Loucy (cell line): Measurements from ENCODE around the gene INO80C.

ENCODE experiments used
- H2AFZ ChIP-seq: fragments of 200-600 bp; sonication (generic); 2 replicates; pipeline ENCODE4 v1.6.0; 2016; ENCODE audit warnings: antibody characterized with exemption, mild to moderate bottlenecking, low read length, moderate library complexity
- H3F3A ChIP-seq: fragments of 200-600 bp; 2 replicates; pipeline ENCODE4 v1.6.0; 2016; ENCODE audit warnings: antibody characterized with exemption, low read depth, mild to moderate bottlenecking
- H3K27me3 ChIP-seq: fragments of 200-600 bp; sonication (generic); 2 replicates; pipeline ENCODE4 v1.6.1; 2014; ENCODE audit warnings: low read length, mild to moderate bottlenecking; ENCODE audit not compliant: insufficient read depth, poor library complexity, severe bottlenecking
- H3K36me3 ChIP-seq: fragments of 200-600 bp; sonication (generic); 2 replicates; pipeline ENCODE4 v1.6.1; 2016; ENCODE audit warnings: low read length; ENCODE audit not compliant: insufficient read depth
- H3K4me1 ChIP-seq: fragments of 200-600 bp; sonication (generic); 2 replicates; pipeline ENCODE4 v1.5.1; 2014; ENCODE audit warnings: low read length, mild to moderate bottlenecking; ENCODE audit not compliant: insufficient read depth, poor library complexity, severe bottlenecking
- H3K4me2 ChIP-seq: fragments of 200-600 bp; sonication (generic); 2 replicates; pipeline ENCODE4 v1.6.0; 2014; ENCODE audit warnings: antibody characterized with exemption, low read length, low read depth, mild to moderate bottlenecking; ENCODE audit not compliant: poor library complexity, severe bottlenecking
- H3K4me3 ChIP-seq: fragments of 200-600 bp; sonication (generic); 2 replicates; pipeline ENCODE4 v1.5.1; 2014; ENCODE audit warnings: low read length, mild to moderate bottlenecking, mixed read lengths; ENCODE audit not compliant: poor library complexity, severe bottlenecking
- H3K79me2 ChIP-seq: fragments of 200-600 bp; sonication (generic); 2 replicates; pipeline ENCODE4 v1.6.1; 2014; ENCODE audit warnings: low read length; ENCODE audit not compliant: insufficient read depth
- H3K9ac ChIP-seq: fragments of 200-600 bp; sonication (generic); 2 replicates; pipeline ENCODE4 v1.6.0; 2014; ENCODE audit warnings: mild to moderate bottlenecking, low read depth, low read length, moderate library complexity; ENCODE audit not compliant: poor library complexity, severe bottlenecking
- H3K9me2 ChIP-seq: fragments of 200-600 bp; sonication (generic); replicated peaks from 2 replicates; pipeline ENCODE4 v1.6.1; 2016; ENCODE audit warnings: low read depth, low read length, mixed read lengths
- H3K9me3 ChIP-seq: fragments of 200-600 bp; sonication (generic); 2 replicates; pipeline ENCODE4 v1.6.1; 2014; ENCODE audit warnings: mild to moderate bottlenecking, antibody characterized with exemption, low read length, low read depth; ENCODE audit not compliant: insufficient read depth
- H4K20me1 ChIP-seq: fragments of 200-600 bp; sonication (generic); 2 replicates; pipeline ENCODE4 v1.6.0; 2014; ENCODE audit warnings: antibody characterized with exemption, low read length, mild to moderate bottlenecking; ENCODE audit not compliant: insufficient read depth, poor library complexity, severe bottlenecking
- EZH2phosphoT487 ChIP-seq: fragments of 200-600 bp; IDR thresholded peaks from 2 replicates; pipeline ENCODE4 v1.6.1; 2018; ENCODE audit warnings: antibody characterized with exemption, mild to moderate bottlenecking, moderate library complexity, borderline replicate concordance
- TF ChIP-seq, protein P1 (sequence below): fragments of 200-600 bp; sonication (generic); conservative IDR thresholded peaks from 2 replicates; pipeline ENCODE4 v1.5.1; 2014; ENCODE audit warnings: mild to moderate bottlenecking, antibody characterized with exemption, low read length

INO80C gene

DNA sequence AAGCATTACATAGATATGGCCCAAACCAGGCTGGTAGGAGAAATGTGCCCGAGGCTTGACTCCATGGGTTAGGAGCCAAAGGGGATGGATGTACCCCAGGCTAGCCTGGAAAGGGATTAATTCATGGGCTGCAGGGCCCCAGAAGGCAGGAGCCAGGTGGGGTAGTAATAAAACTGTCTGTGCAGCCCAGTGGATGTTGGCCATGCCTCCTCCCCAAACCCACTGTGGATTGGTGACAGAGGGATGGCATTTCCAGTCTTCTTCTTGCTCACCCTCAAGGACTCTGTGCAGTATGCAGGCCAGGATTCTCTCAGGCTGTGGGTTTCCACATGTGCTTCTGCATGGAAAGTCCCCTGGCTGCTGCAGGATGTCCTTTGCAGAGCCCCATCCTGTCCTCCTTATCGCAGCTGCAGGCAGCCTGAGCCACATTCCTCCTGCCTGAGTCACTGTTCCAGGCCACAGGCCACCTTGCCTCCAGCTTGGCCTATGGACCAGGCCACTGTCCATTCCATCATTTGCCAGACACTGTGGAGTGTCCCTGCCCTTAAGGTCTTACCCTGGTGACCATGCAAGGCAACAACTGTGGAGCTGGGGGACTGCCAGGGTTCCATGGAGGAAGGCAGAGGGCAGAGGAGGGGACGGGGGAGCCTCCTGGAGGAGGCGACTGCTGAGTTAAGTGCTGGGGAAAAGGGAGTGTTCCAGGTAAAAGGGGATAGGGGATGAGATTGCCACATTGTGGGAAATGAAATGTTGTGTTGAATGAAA, 38.9 kb downstream of the INO80C start:
- Histone ChIP-seq H3K4me2 (no peak overlapping the region), H4K20me1 (no peaks in the 10 kb centered on the region), H3F3A (no peaks in the 10 kb centered on the region), H3K36me3 (no peaks in the 10 kb centered on the region), H3K79me2 (no peaks in the 10 kb centered on the region), H3K9me2 (no peaks in the 10 kb centered on the region), H3K9ac (no peak overlapping the region), H2AFZ (no peak overlapping the region), H3K27me3 (no peaks in the 10 kb centered on the region), H3K9me3 (no peaks in the 10 kb centered on the region), H3K4me3 (no peak overlapping the region), H3K4me1 (peaks cover 11% of the 10 kb centered on the region)
- TF ChIP-seq EZH2phosphoT487, result no peak
- TF ChIP-seq, protein P1, sequence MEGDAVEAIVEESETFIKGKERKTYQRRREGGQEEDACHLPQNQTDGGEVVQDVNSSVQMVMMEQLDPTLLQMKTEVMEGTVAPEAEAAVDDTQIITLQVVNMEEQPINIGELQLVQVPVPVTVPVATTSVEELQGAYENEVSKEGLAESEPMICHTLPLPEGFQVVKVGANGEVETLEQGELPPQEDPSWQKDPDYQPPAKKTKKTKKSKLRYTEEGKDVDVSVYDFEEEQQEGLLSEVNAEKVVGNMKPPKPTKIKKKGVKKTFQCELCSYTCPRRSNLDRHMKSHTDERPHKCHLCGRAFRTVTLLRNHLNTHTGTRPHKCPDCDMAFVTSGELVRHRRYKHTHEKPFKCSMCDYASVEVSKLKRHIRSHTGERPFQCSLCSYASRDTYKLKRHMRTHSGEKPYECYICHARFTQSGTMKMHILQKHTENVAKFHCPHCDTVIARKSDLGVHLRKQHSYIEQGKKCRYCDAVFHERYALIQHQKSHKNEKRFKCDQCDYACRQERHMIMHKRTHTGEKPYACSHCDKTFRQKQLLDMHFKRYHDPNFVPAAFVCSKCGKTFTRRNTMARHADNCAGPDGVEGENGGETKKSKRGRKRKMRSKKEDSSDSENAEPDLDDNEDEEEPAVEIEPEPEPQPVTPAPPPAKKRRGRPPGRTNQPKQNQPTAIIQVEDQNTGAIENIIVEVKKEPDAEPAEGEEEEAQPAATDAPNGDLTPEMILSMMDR, result no peak

DNA sequence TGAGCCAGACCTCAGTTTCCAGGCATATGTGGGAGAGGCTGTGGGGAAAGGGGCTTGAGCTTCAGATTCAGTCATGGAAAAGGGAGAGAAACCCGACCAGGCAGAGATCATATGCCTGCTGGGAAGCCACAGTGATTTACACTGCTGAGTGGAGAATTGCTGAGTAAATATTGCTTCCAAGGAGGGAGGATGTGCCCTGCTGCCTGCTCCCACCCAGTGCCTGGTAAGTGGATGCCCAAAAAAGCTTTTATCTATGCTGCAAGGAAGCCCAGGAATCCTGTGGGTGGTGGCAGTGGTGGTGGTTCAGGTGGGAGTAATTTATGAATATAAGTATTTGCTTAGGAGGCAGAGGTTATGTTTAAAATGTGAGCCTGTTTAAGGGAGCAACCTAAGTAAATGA, 39.5 kb downstream of the INO80C start:
- TF ChIP-seq, protein P1, result no peak
- no peak for TF ChIP-seq EZH2phosphoT487
- no peaks in the 10 kb centered on the region for H3K36me3 ChIP-seq
- H2AFZ ChIP-seq, result no peak overlapping the region
- peaks cover 10% of the 10 kb centered on the region for H3K4me1 ChIP-seq
- H4K20me1 ChIP-seq, result no peaks in the 10 kb centered on the region
- no peaks in the 10 kb centered on the region for H3K79me2 ChIP-seq
- no peaks in the 10 kb centered on the region for H3F3A ChIP-seq
- H3K4me2 ChIP-seq, result no peak overlapping the region
- no peak overlapping the region for H3K9ac ChIP-seq
- H3K9me3 ChIP-seq, result no peaks in the 10 kb centered on the region
- H3K9me2 ChIP-seq, result no peaks in the 10 kb centered on the region
- H3K27me3 ChIP-seq, result no peaks in the 10 kb centered on the region
- no peak overlapping the region for H3K4me3 ChIP-seq

DNA sequence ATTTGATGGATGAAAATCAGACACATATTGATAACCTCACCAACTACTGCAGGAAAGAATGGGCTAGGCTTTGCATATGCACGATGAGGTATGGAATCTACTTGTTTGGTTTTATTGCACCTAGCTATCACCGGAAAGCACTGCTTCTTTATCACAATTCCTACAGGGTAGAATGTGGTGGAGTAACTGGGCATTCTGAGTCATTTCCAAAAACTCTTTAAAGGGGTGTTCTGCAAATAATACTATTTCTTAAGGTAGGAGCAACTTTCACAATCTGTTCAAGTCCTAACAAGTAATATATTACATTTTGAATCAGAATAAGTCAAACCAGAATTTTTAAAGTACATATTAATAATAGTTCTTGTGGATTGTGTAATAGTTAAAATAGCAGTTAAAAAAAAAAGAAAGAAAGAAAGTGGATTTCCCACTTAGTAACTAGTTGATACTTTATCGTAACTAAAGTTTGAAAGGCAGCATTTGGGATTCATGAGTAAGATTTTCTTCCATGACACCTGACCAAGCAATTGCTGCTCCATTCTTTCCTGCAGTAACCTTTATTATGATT, 40.5 kb downstream of the INO80C start:
- H3K9ac ChIP-seq, result no peak overlapping the region
- H2AFZ ChIP-seq, result no peak overlapping the region
- H3K27me3 ChIP-seq, result no peaks in the 10 kb centered on the region
- no peaks in the 10 kb centered on the region for H3K36me3 ChIP-seq
- H3K4me3 ChIP-seq, result no peak overlapping the region
- no peaks in the 10 kb centered on the region for H4K20me1 ChIP-seq
- no peaks in the 10 kb centered on the region for H3K79me2 ChIP-seq
- no peak overlapping the region for H3K4me2 ChIP-seq
- peaks cover 6% of the 10 kb centered on the region for H3K4me1 ChIP-seq
- H3K9me3 ChIP-seq, result no peaks in the 10 kb centered on the region
- no peaks in the 10 kb centered on the region for H3F3A ChIP-seq
- TF ChIP-seq, protein P1, result no peak
- no peak for TF ChIP-seq EZH2phosphoT487
- no peaks in the 10 kb centered on the region for H3K9me2 ChIP-seq
